Measurements from ENCODE around the gene ITPR3.

DNA sequence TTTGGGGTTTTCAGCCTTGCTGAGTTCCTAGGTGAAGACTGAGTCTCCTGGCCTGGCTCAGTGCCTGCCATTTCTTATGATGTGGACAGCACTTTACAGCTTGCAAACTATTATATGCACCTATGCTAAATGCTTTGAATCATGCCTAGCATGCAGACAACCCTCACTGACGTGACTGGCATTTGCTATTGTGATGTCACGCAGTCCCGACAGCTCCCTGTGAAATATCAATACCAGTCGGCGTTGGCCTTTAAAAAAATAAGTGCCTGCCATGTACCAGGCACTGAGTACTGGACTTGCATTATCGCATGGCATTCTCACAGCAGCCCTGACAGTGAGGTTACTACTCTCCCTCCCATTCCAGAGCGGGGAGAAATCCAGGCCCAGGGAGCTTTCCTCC, 54.8 kb downstream of the ITPR3 start:
- TF ChIP-seq EZH2 (IDR thresholded peaks at IDR 0.05; ENCODE audit: insufficient read depth, poor library complexity, severe bottlenecking): no peak
- TF ChIP-seq EZH2phosphoT487 (IDR thresholded peaks at IDR 0.05; ENCODE audit: insufficient read depth, low read depth): no peak

Data from GM23248 (cell line).